OCI-LY1 (cell line): ENCODE results near the gene MYORG.

Experiments
- H2AFZ ChIP-seq: fragments of 200-600 bp; sonication (generic), shearing (Covaris generic); 2 replicates; pipeline ENCODE4 v1.6.0; 2014; ENCODE audit warnings: antibody characterized with exemption, mild to moderate bottlenecking, low read length
- H3F3A ChIP-seq: fragments of 200-600 bp; sonication (generic), shearing (Covaris generic); 2 replicates; pipeline ENCODE4 v1.6.0; 2014; ENCODE audit warnings: mild to moderate bottlenecking, antibody characterized with exemption, low read length, moderate library complexity; ENCODE audit not compliant: insufficient read depth
- H3K27ac ChIP-seq: fragments of 200-600 bp; sonication (generic); 2 replicates; pipeline ENCODE4 v1.5.1; 2014; ENCODE audit warnings: low read length, mixed run types, mild to moderate bottlenecking, low read depth; ENCODE audit not compliant: poor library complexity, severe bottlenecking
- H3K27me3 ChIP-seq: fragments of 200-600 bp; sonication (generic); 2 replicates; pipeline ENCODE4 v1.6.0; 2014; ENCODE audit warnings: antibody characterized with exemption, mild to moderate bottlenecking, low read length, moderate library complexity; ENCODE audit not compliant: insufficient read depth
- H3K36me3 ChIP-seq: fragments of 200-600 bp; sonication (generic); 2 replicates; pipeline ENCODE4 v1.6.1; 2014; ENCODE audit warnings: mild to moderate bottlenecking, antibody characterized with exemption, low read length, moderate library complexity, mixed read lengths; ENCODE audit not compliant: insufficient read depth
- H3K4me1 ChIP-seq: fragments of 200-600 bp; sonication (generic); 2 replicates; pipeline ENCODE4 v1.5.1; 2014; ENCODE audit warnings: mild to moderate bottlenecking, low read length, moderate library complexity; ENCODE audit not compliant: insufficient read depth, severe bottlenecking
- H3K4me2 ChIP-seq: fragments of 200-600 bp; sonication (generic), shearing (Covaris generic); 2 replicates; pipeline ENCODE4 v1.6.1; 2014; ENCODE audit warnings: low read length
- H3K4me3 ChIP-seq: fragments of 200-600 bp; sonication (generic); 2 replicates; pipeline ENCODE4 v1.5.1; 2014; ENCODE audit warnings: low read length, low read depth, mild to moderate bottlenecking, mixed read lengths; ENCODE audit not compliant: poor library complexity, severe bottlenecking
- H3K79me2 ChIP-seq: fragments of 200-600 bp; shearing (Covaris generic); 2 replicates; pipeline ENCODE4 v1.6.1; 2016; ENCODE audit warnings: mixed run types, low read length, mixed read lengths; ENCODE audit not compliant: insufficient read depth
- H3K9ac ChIP-seq: fragments of 200-600 bp; sonication (generic), shearing (Covaris generic); 2 replicates; pipeline ENCODE4 v1.6.1; 2014; ENCODE audit warnings: mild to moderate bottlenecking, low read length, mixed read lengths
- H3K9me2 ChIP-seq: fragments of 200-600 bp; sonication (generic), shearing (Covaris generic); 2 replicates; pipeline ENCODE4 v1.6.1; 2014; ENCODE audit warnings: low read depth, mild to moderate bottlenecking, low read length, mixed read lengths
- H3K9me3 ChIP-seq: fragments of 200-600 bp; shearing (Covaris generic); 2 replicates; pipeline ENCODE4 v1.6.1; 2014; ENCODE audit warnings: low read length, mixed read lengths
- H4K20me1 ChIP-seq: fragments of 200-600 bp; sonication (generic), shearing (Covaris generic); 2 replicates; pipeline ENCODE4 v1.6.0; 2016; ENCODE audit warnings: mild to moderate bottlenecking, low read length; ENCODE audit not compliant: insufficient read depth
- CTCF ChIP-seq: fragments of 200-600 bp; sonication (generic), shearing (Covaris generic); IDR thresholded peaks from 2 replicates; pipeline ENCODE4 v1.5.1; 2017; ENCODE audit warnings: mild to moderate bottlenecking, antibody characterized with exemption, low read length, moderate library complexity, mixed read lengths
- EZH2 ChIP-seq: fragments of 200-600 bp; sonication (generic), shearing (Covaris generic); IDR thresholded peaks from 2 replicates; pipeline ENCODE4 v1.8.0; 2017; ENCODE audit warnings: borderline replicate concordance, mixed run types, mild to moderate bottlenecking, antibody characterized with exemption, low read length, moderate library complexity, mixed read lengths

MYORG gene

DNA sequence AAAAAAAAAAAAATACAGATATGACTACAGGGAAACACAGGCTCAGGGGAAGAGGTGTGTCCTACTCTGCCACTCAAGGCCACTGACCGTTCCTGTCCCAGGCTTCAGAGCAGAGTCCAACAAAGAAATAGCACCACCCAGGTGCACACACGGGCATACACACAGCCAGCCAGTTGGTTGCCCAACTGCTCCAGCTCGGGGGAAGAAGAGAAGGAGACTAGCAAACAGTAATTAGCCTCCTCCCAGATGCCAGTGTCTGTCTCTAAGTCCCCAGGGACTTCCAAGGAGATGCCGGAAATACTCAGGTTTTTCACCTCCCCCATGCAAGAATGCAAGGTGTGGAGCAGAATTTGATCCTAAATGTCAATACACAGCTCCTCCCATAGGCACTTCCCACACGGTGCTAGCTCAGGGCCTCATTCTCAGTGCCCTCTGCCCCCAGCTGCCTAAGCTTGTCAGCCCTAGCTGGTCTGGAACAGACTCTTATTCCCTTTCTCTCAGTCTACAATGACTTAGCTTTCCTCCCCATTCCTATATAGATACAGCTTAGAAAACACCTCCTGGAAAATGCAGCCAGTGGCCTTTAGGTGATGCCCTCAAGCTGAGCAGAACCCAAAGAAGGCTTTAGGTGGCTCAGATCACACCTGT lies 1.7 kb downstream of the MYORG start:
- Histone ChIP-seq H4K20me1 (no peaks in the 10 kb centered on the region), H3K9me2 (no peaks in the 10 kb centered on the region), H3F3A (no peaks in the 10 kb centered on the region; the same call in 1 of the 2 replicates), H3K9ac (peak overlapping the region; percentile 70; the same call in 1 of the 2 replicates), H3K4me1 (peaks cover 25% of the 10 kb centered on the region), H3K4me2 (peak overlapping the region; percentile 78), H2AFZ (no peak overlapping the region), H3K27me3 (no peaks in the 10 kb centered on the region), H3K27ac (peak overlapping the region; percentile 55), H3K36me3 (peaks cover 24% of the 10 kb centered on the region), H3K4me3 (peak overlapping the region; percentile 75), H3K9me3 (no peaks in the 10 kb centered on the region), H3K79me2 (no peaks in the 10 kb centered on the region)
- TF ChIP-seq CTCF (no peak), EZH2 (no peak)

- H3K27ac ChIP-seq, result no peak overlapping the region
- TF ChIP-seq CTCF (no peak), EZH2 (no peak)
These were observed 2.4 kb downstream of the MYORG start for GRCh38 chr9:34374339-34374738.

DNA sequence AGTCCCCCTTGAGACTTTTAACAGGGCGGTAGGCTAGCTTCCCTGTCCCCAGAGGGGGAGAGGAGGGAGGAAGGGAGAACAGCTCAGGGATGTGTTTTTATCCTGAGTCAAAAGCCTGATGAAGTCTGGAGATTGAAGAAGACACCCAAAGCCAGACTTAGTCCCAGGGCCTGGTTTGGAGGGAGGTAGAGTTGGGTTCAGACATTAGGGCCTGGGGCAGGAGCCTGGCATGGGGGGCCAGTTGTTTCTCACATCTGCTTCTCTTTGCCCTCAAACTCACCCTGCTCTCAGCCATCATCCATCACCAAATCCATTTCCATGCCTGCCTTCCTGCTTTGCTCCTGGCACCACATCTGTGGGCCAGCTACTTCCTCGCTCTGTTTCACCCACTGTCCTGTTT lies 2.9 kb downstream of the MYORG start:
- no peak overlapping the region for H3K4me2 ChIP-seq

More at GRCh38 chr9:34374339-34374738, 2.4 kb downstream of the MYORG start:
- Histone ChIP-seq H3K36me3 (peaks cover 28% of the 10 kb centered on the region), H3K4me2 (no peak overlapping the region), H2AFZ (no peak overlapping the region), H3K9me2 (no peaks in the 10 kb centered on the region), H3K9me3 (no peaks in the 10 kb centered on the region), H3K27me3 (no peaks in the 10 kb centered on the region), H3K4me1 (peaks cover 20% of the 10 kb centered on the region), H3K4me3 (no peak overlapping the region), H4K20me1 (no peaks in the 10 kb centered on the region), H3K79me2 (no peaks in the 10 kb centered on the region), H3F3A (no peaks in the 10 kb centered on the region; the same call in 1 of the 2 replicates), H3K9ac (no peak overlapping the region)

More for the DNA sequence above, 2.9 kb downstream of the MYORG start:
- no peaks in the 10 kb centered on the region for H4K20me1 ChIP-seq
- TF ChIP-seq CTCF (no peak), EZH2 (no peak)
- H3K9ac ChIP-seq, result no peak overlapping the region
- no peak overlapping the region for H3K27ac ChIP-seq
- peaks cover 20% of the 10 kb centered on the region for H3K4me1 ChIP-seq
- no peaks in the 10 kb centered on the region for H3K27me3 ChIP-seq
- no peak overlapping the region for H2AFZ ChIP-seq
- H3K79me2 ChIP-seq, result no peaks in the 10 kb centered on the region
- H3K9me3 ChIP-seq, result no peaks in the 10 kb centered on the region
- no peak overlapping the region for H3K4me3 ChIP-seq
- no peaks in the 10 kb centered on the region for H3K9me2 ChIP-seq
- H3K36me3 ChIP-seq, result peaks cover 29% of the 10 kb centered on the region
- H3F3A ChIP-seq, result no peaks in the 10 kb centered on the region; the same call in 1 of the 2 replicates
